IMR-90 (cell line): Measurements from ENCODE around the gene ABHD17B. TPM values are rescaled to one million over a fixed set of nuclear protein-coding genes. Genes with fewer than 3 reads are reported as not detected.
"Not testable (repeated sequence)": the region's sequence is repeated elsewhere in the genome, so short reads cannot be mapped to it uniquely, and the experiment has no call there.

ENCODE experiments used
- ATAC-seq: fragments of 200-7000 bp; cut with Tn5 transposase; 2 replicates; pipeline ENCODE4 v1.9.1; 2020; ENCODE audit warnings: low read depth, mild to moderate bottlenecking, moderate library complexity
- BruUV-seq: library from RNA; stranded (reverse); fragments of 400-500 nt; replicated peaks from 2 replicates; lab custom pipeline; 2021; lab: Mats Ljungman, UMichigan
- CTCF ChIA-PET: fragments of 300-600 bp; formaldehyde crosslinking; extraction: SDS; loops from one replicate; lab custom pipeline; 2021; ENCODE audit warnings: antibody characterized with exemption; lab: Yijun Ruan, JAX
- POLR2A ChIA-PET: fragments of 300-600 bp; sonication (Branson Sonifier 250); formaldehyde crosslinking; loops from one replicate; lab custom pipeline; 2022; ENCODE audit warnings: antibody characterized with exemption; ENCODE audit not compliant: unreplicated experiment; lab: Charles Lee
- DNase-seq: peaks from one replicate; pipeline ENCODE4 v3.0.0; 2013
- H2AFZ ChIP-seq: replicated peaks from 2 replicates; pipeline ENCODE3; 2013; ENCODE audit warnings: low read length, mild to moderate bottlenecking; ENCODE audit not compliant: poor library complexity
- H2AK5ac ChIP-seq: 2 replicates; pipeline ENCODE4 v1.6.1; 2013; ENCODE audit warnings: low read depth, low read length, inconsistent platforms
- H2AK9ac ChIP-seq: replicated peaks from 2 replicates; pipeline ENCODE3; 2013; ENCODE audit warnings: mild to moderate bottlenecking, low read depth, low read length, moderate library complexity; ENCODE audit not compliant: poor library complexity
- H2BK120ac ChIP-seq: 2 replicates; pipeline ENCODE4 v1.6.1; 2013; ENCODE audit warnings: low read depth, low read length, inconsistent platforms
- H2BK15ac ChIP-seq: 3 replicates; pipeline ENCODE4 v1.6.1; 2013; ENCODE audit warnings: low read depth, low read length, inconsistent platforms
- H2BK20ac ChIP-seq: 2 replicates; pipeline ENCODE4 v1.6.1; 2013; ENCODE audit warnings: low read depth, mild to moderate bottlenecking, inconsistent platforms, low read length, moderate library complexity
- H2BK5ac ChIP-seq: 2 replicates; pipeline ENCODE4 v1.6.1; 2013; ENCODE audit warnings: mild to moderate bottlenecking, low read depth, low read length, inconsistent platforms; ENCODE audit not compliant: poor library complexity, severe bottlenecking
- H3K14ac ChIP-seq: replicated peaks from 2 replicates; pipeline ENCODE4 v1.6.1; 2013; ENCODE audit warnings: low read depth, low read length, inconsistent platforms
- H3K18ac ChIP-seq: 2 replicates; pipeline ENCODE4 v1.6.1; 2013; ENCODE audit warnings: low read depth, low read length, control low read depth
- H3K23ac ChIP-seq: 2 replicates; pipeline ENCODE4 v1.6.1; 2013; ENCODE audit warnings: low read depth, low read length, inconsistent platforms
- H3K27ac ChIP-seq: 2 replicates; pipeline ENCODE4 v1.5.1; 2013; ENCODE audit warnings: mild to moderate bottlenecking, control low read depth, low read length; ENCODE audit not compliant: insufficient read depth
- H3K27me3 ChIP-seq: 2 replicates; pipeline ENCODE4 v1.6.1; 2013; ENCODE audit warnings: low read length; ENCODE audit not compliant: control insufficient read depth, insufficient read depth
- H3K36me3 ChIP-seq: 2 replicates; pipeline ENCODE4 v1.6.1; 2013; ENCODE audit warnings: low read length, mixed read lengths; ENCODE audit not compliant: control insufficient read depth, insufficient read depth
- H3K4ac ChIP-seq: 2 replicates; pipeline ENCODE4 v1.6.1; 2013; ENCODE audit warnings: low read depth, low read length, inconsistent platforms
- H3K4me1 ChIP-seq: 2 replicates; pipeline ENCODE4 v1.6.1; 2013; ENCODE audit warnings: low read length, mixed read lengths; ENCODE audit not compliant: control insufficient read depth, insufficient read depth
- H3K4me2 ChIP-seq: 2 replicates; pipeline ENCODE4 v1.6.1; 2013; ENCODE audit warnings: low read depth, mild to moderate bottlenecking, control low read depth, low read length, moderate library complexity
- H3K4me3 ChIP-seq: 2 replicates; pipeline ENCODE4 v1.5.1; 2013; ENCODE audit warnings: low read depth, mild to moderate bottlenecking, control low read depth, low read length, moderate library complexity; ENCODE audit not compliant: insufficient read depth
- H3K56ac ChIP-seq: 2 replicates; pipeline ENCODE4 v1.6.1; 2013; ENCODE audit warnings: low read length, inconsistent platforms; ENCODE audit not compliant: insufficient read depth; ENCODE audit errors: extremely low read depth
- H3K79me1 ChIP-seq, 2 experiments: 2 replicates each; pipeline ENCODE4 v1.6.1; 2013; ENCODE audit warnings: low read length in 2 of 2, inconsistent platforms in 1 of 2, low read depth in 1 of 2
- H3K9ac ChIP-seq: 2 replicates; pipeline ENCODE4 v1.6.1; 2013; ENCODE audit warnings: low read depth, low read length, control low read depth
- H3K9me1 ChIP-seq: 2 replicates; pipeline ENCODE4 v1.6.1; 2013; ENCODE audit warnings: low read length, inconsistent platforms; ENCODE audit not compliant: insufficient read depth
- H3K9me3 ChIP-seq: 2 replicates; pipeline ENCODE4 v1.6.1; 2013; ENCODE audit warnings: low read length; ENCODE audit not compliant: control insufficient read depth, insufficient read depth
- H4K20me1 ChIP-seq: 2 replicates; pipeline ENCODE4 v1.6.1; 2013; ENCODE audit warnings: low read length, inconsistent platforms; ENCODE audit not compliant: insufficient read depth
- H4K5ac ChIP-seq: 2 replicates; pipeline ENCODE4 v1.6.1; 2013; ENCODE audit warnings: mild to moderate bottlenecking, low read depth, low read length, control low read depth
- H4K8ac ChIP-seq, 2 experiments: 2 replicates each; pipeline ENCODE4 v1.6.1; 2013; ENCODE audit warnings: low read depth in 2 of 2, low read length in 2 of 2, control low read depth in 1 of 2, inconsistent platforms in 1 of 2
- H4K91ac ChIP-seq: 2 replicates; pipeline ENCODE4 v1.6.1; 2013; ENCODE audit warnings: low read depth, low read length, inconsistent platforms; ENCODE audit not compliant: insufficient read depth
- FOS ChIP-seq: fragments of 150-350 bp; IDR thresholded peaks from 2 replicates; pipeline ENCODE4 v1.6.1; 2016; ENCODE audit warnings: low read depth, low read length
- WGBS, 2 experiments: methylation state at CpG; one replicate each; pipeline versions ENCODE4 v1.1.5 to v1.1.7; 2013; ENCODE audit warnings: missing lambda C conversion rate in 2 of 2; ENCODE audit not compliant: insufficient read length in 1 of 2; ENCODE audit errors: extremely low coverage in 2 of 2; 5-methylcytosine and 5-hydroxymethylcytosine counted together
- dilution Hi-C: fragments of 300-500 bp; cut with HindIII; formaldehyde crosslinking; loops from one replicate; pipeline ENCODE4 v1.14.3; 2018; ENCODE audit warnings: low sequenced_read_pairs; ENCODE audit not compliant: unreplicated experiment
- in situ Hi-C: fragments of 300-500 bp; cut with MboI; formaldehyde crosslinking; loops from 3 replicates; pipeline ENCODE4 v1.14.3; 2019; ENCODE audit warnings: low sequenced_read_pairs, inconsistent platforms, mixed read lengths
- intact Hi-C: fragments of 100-400 bp; cut with micrococcal nuclease; formaldehyde crosslinking; loops from 2 replicates; pipeline ENCODE4 v1.10.0; 2022
- polyA plus RNA-seq, 3 experiments: library from polyadenylated mRNA; depleted of rRNA; stranded (reverse); fragments of >200 nt; gene quantifications; 2 replicates each; pipeline ENCODE4 v1.2.3, GENCODE V29; 2012; ENCODE audit warnings: low replicate concordance in 1 of 3
- total RNA-seq: library from RNA; depleted of rRNA; stranded (reverse); fragments of >200 nt; gene quantifications from 2 replicates; pipeline ENCODE4 v1.2.3, GENCODE V29; 2012

The ABHD17B gene
- total and polyA plus RNA-seq, 2 of the 4 experiments (the other 2 are of a cell fraction) = 7.5 to 16.8 TPM

DNA sequence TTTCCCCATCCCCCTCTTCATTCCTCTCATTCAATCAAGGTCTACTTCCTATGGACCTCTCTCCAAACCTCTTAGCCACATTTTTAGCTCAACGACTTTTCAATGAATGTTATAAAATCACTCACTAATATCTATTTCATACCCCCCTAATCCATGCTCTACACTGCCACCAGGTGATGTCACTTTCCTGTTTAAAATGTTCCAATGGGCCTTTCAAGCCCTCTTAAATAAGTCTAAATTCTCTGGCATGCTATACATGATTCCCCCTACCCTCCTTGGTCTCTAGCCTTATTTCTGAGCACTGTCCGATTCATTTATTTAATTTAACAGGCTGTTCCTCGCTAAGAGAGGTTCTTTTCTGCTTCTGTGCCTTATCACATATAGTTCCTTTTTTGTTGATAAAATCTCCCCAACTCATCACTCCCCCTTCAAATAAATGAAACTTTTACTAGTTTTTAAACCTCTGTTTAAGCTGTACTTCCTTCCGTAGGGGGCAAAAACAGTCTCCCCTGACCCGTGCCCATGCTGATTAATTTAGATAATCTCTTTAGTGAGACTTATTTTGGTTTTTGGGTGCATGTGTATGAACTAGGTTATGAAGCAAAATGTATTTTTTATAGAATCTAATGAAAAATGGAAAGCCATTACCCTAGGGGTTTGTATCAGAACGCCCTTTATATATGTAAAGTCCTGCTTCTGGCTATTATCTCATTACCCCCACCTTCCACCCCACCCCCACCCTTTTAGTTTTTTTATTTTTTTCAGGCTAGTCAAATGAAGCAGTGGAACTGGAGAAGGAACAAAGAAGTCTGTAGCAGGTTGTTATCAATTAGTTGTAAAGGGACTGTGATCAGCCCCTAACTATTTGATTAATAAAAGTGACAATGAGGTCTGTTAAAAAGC lies 9.0 kb downstream of the ABHD17B start (continued):
- no peak for TF ChIP-seq FOS

GRCh38 chr9:71898756-71899155 lies 12.2 kb downstream of the ABHD17B start:
- 100% methylated on average over 2 of the region's 6 CpGs; no CpG with 5 or more reads in 1 of the 2 experiments for WGBS, 2 experiments

More at GRCh38 chr9:71898756-71899155, 12.2 kb downstream of the ABHD17B start:
- H3K9me3 ChIP-seq, BruUV-seq, H3K4me2 ChIP-seq, H4K91ac ChIP-seq, H4K5ac ChIP-seq, H3K14ac ChIP-seq, H4K20me1 ChIP-seq, H3K36me3 ChIP-seq, H3K4ac ChIP-seq, ATAC-seq, H2BK20ac ChIP-seq, H3K27me3 ChIP-seq, H2AK5ac ChIP-seq, H2BK15ac ChIP-seq, H3K9ac ChIP-seq, DNase-seq, H2AFZ ChIP-seq, H4K8ac ChIP-seq, H3K27ac ChIP-seq, H2BK5ac ChIP-seq, H3K9me1 ChIP-seq, H3K56ac ChIP-seq, H3K23ac ChIP-seq, H3K4me1 ChIP-seq, H2AK9ac ChIP-seq, H3K18ac ChIP-seq, H3K4me3 ChIP-seq, in situ Hi-C loops, dilution Hi-C loops, H2BK120ac ChIP-seq: not testable (repeated sequence)
- H3K79me1 ChIP-seq = peaks cover 10 to 45% of the 10 kb centered on the region in 2 experiments
- POLR2A ChIA-PET = interaction anchor here (1.2 kb wide), 1 partner anchor 10 kb away, joined by 3 read pairs; no protein-coding TSS in a partner anchor
- intact Hi-C loops = loop anchor here (1.0 kb wide), 1 partner anchor 10 kb away; no protein-coding TSS in a partner anchor
- CTCF ChIA-PET = interaction anchor here (0.6 kb wide), 2 partner anchors 100 to 417 kb away, joined by 4 to 9 read pairs; no protein-coding TSS in a partner anchor
